Lower leg skin (tissue), 4 donors: ENCODE data around the gene WDR89. TPM values are rescaled to one million over a fixed set of nuclear protein-coding genes. Genes with fewer than 3 reads are reported as not detected.
"Not testable (repeated sequence)": the region's sequence is repeated elsewhere in the genome, so short reads cannot be mapped to it uniquely, and the experiment has no call there.

Experiments
- DNase-seq, 2 donors: peaks; one replicate each; pipeline ENCODE4 v3.0.0-alpha.2; 2019; ENCODE audit warnings: low spot score in 2 of 2
- H3K4me3 ChIP-seq: fragments of 200-600 bp; sonication (generic); 2 replicates; pipeline ENCODE4 v1.5.1; 2017; ENCODE audit warnings: mild to moderate bottlenecking, low read depth; ENCODE audit not compliant: poor library complexity, severe bottlenecking
- CTCF ChIP-seq, 3 donors: fragments of 450-650 bp; IDR thresholded peaks; one replicate each; pipeline ENCODE4 v1.5.1; 2016; ENCODE audit warnings: antibody characterized with exemption in 3 of 3, mild to moderate bottlenecking in 3 of 3, moderate library complexity in 2 of 3
- POLR2A ChIP-seq, 2 donors: fragments of 450-650 bp; IDR thresholded peaks; one replicate each; pipeline ENCODE4 v1.6.1; 2016 to 2017; ENCODE audit warnings: antibody characterized with exemption in 2 of 2, mild to moderate bottlenecking in 1 of 2, moderate library complexity in 1 of 2
- WGBS, 2 donors: methylation state at CpG; one replicate each; pipeline ENCODE4 v1.1.5; 2018; 5-methylcytosine and 5-hydroxymethylcytosine counted together
- intact Hi-C: fragments of 100-400 bp; cut with DNase I; formaldehyde crosslinking; loops from one replicate; pipeline ENCODE4 v1.15.0; 2023; ENCODE audit warnings: low total_unique reads
- total RNA-seq, 4 donors: library from RNA; depleted of rRNA; stranded (reverse); fragments of >200 nt; gene quantifications; one replicate each; pipeline ENCODE4 v1.1.0, GENCODE V29; 2016

Gene WDR89
- total RNA-seq, 4 donors from 2014 or later, result 2.2 to 8.9 (median 6.8) TPM

GRCh38 chr14:63603749-63604277 lies 37.9 kb downstream of the WDR89 start:
- DNase-seq, result no peak
- H3K4me3 ChIP-seq, result no peak overlapping the region
- WGBS, 2 donors, result 84 to 91% methylated on average over 5 of the region's 5 CpGs
- TF ChIP-seq POLR2A (IDR thresholded peaks at IDR 0.05) (no peak), CTCF (IDR thresholded peaks at IDR 0.05) (no peak)
- intact Hi-C loops, result no loop called here

- TF ChIP-seq POLR2A (IDR thresholded peaks at IDR 0.05), result no peak
- no peak for TF ChIP-seq CTCF (IDR thresholded peaks at IDR 0.05)
- 83 to 86% methylated on average over 4 of the region's 4 CpGs for WGBS, 2 donors
- DNase-seq, result no peak
- intact Hi-C loops, result no loop called here
- H3K4me3 ChIP-seq, result no peak overlapping the region
These were observed 42.9 kb downstream of the WDR89 start for GRCh38 chr14:63598807-63599206.

GRCh38 chr14:63596998-63597658 lies 44.5 kb downstream of the WDR89 start:
- DNase-seq, result no peak
- TF ChIP-seq CTCF (IDR thresholded peaks at IDR 0.05) (no peak), POLR2A (IDR thresholded peaks at IDR 0.05) (no peak)
- WGBS, 2 donors, result 95 to 96% methylated on average over 4 of the region's 4 CpGs
- no peak overlapping the region for H3K4me3 ChIP-seq
- intact Hi-C loops, result no loop called here

- H3K4me3 ChIP-seq, result no peak overlapping the region
- intact Hi-C loops, result no loop called here
- no peak for DNase-seq
- no peak for TF ChIP-seq POLR2A (IDR thresholded peaks at IDR 0.05)
- TF ChIP-seq CTCF (IDR thresholded peaks at IDR 0.05), result no peak
- 96% methylated on average over 50 to 53 of the region's 53 CpGs for WGBS, 2 donors
These were observed 47.0 kb downstream of the WDR89 start for GRCh38 chr14:63594455-63595372.

- H3K4me3 ChIP-seq, DNase-seq, intact Hi-C loops: not testable (repeated sequence)
- 85 to 86% methylated on average over 8 of the region's 8 CpGs for WGBS, 2 donors
These were observed 58.6 kb downstream of the WDR89 start for GRCh38 chr14:63583046-63583445.

- no peak for DNase-seq
These were observed 60.2 kb downstream of the WDR89 start for GRCh38 chr14:63581491-63581890.

More at GRCh38 chr14:63581491-63581890, 60.2 kb downstream of the WDR89 start:
- no peak for TF ChIP-seq POLR2A (IDR thresholded peaks at IDR 0.05)
- no peak for TF ChIP-seq CTCF (IDR thresholded peaks at IDR 0.05)
- 50 to 56% methylated on average over 4 of the region's 4 CpGs for WGBS, 2 donors
- intact Hi-C loops, result no loop called here
- H3K4me3 ChIP-seq, result no peak overlapping the region
